VCaP (cell line): Measurements from ENCODE around the gene STMND1.

Experiments
- H3K27ac ChIP-seq: fragments of 450-650 bp; 2 replicates; pipeline ENCODE4 v1.5.1; 2017
- CTCF ChIP-seq: fragments of 450-650 bp; conservative IDR thresholded peaks from 2 replicates; pipeline ENCODE4 v1.5.1; 2017; ENCODE audit warnings: mild to moderate bottlenecking, moderate library complexity

Gene STMND1

GRCh38 chr6:17101422-17102257 is at the start of gene STMND1:
TSS of gene STMND1 (plus strand) at chr6:17102050. CDS start at chr6:17102258, 208 bp downstream.
- no peak for TF ChIP-seq CTCF

GRCh38 chr6:17054647-17055046 is 47.2 kb upstream of the STMND1 start:
- TF ChIP-seq CTCF: no peak
- no peak overlapping the region for H3K27ac ChIP-seq

More at GRCh38 chr6:17101422-17102257, at the start of gene STMND1:
- H3K27ac ChIP-seq: peak within 1 kb of the TSS; percentile 19; the same call in 1 of the 2 replicates

- H3K27ac ChIP-seq: no peak overlapping the region
- no peak for TF ChIP-seq CTCF
Measured at GRCh38 chr6:17057322-17057721, 44.5 kb upstream of the STMND1 start.

GRCh38 chr6:17058550-17058949 is 43.3 kb upstream of the STMND1 start:
- no peak overlapping the region for H3K27ac ChIP-seq
- TF ChIP-seq CTCF: no peak

GRCh38 chr6:17059022-17059421 is 42.8 kb upstream of the STMND1 start:
- TF ChIP-seq CTCF: no peak
- no peak overlapping the region for H3K27ac ChIP-seq

- no peak for TF ChIP-seq CTCF
- H3K27ac ChIP-seq: no peak overlapping the region
Measured at GRCh38 chr6:17059850-17060249, 42.0 kb upstream of the STMND1 start.

GRCh38 chr6:17061097-17061496 is 40.8 kb upstream of the STMND1 start:
- no peak overlapping the region for H3K27ac ChIP-seq
- no peak for TF ChIP-seq CTCF
